ENCODE measurements around the gene MAP2K2. TPM values are rescaled to one million over a fixed set of nuclear protein-coding genes. Genes with fewer than 3 reads are reported as not detected.
"Not testable (repeated sequence)": the region's sequence is repeated elsewhere in the genome, so short reads cannot be mapped to it uniquely, and the experiment has no call there.

MAP2K2 gene
- total and polyA plus RNA-seq, 12 donors: 81.5 to 369 (median 145) TPM

- TF ChIP-seq POLR2A (IDR thresholded peaks at IDR 0.05): no peak
- TF ChIP-seq CTCF (IDR thresholded peaks at IDR 0.05): no peak
- no peaks in the 10 kb centered on the region for H3K4me1 ChIP-seq (replicated peaks in 1 of 2)
- intact Hi-C loops (cut with DNase I): no loop called here
- H3K27me3 ChIP-seq: no peaks in the 10 kb centered on the region
- no peak overlapping the region for H3K4me3 ChIP-seq
- H3K36me3 ChIP-seq (replicated peaks in 1 of 2): no peaks in the 10 kb centered on the region
- DNase-seq: no peak
- 56 to 66% (median 59%) methylated on average over 11 of the region's 11 CpGs for WGBS, 4 donors
- no peak overlapping the region for H3K27ac ChIP-seq
- no peaks in the 10 kb centered on the region for H3K9me3 ChIP-seq (replicated peaks in 1 of 3)
These were observed 40.3 kb upstream of the MAP2K2 start for GRCh38 chr19:4164262-4164661.

- Histone ChIP-seq H3K27me3 (no peaks in the 10 kb centered on the region), H3K4me3 (no peak overlapping the region), H3K27ac (no peak overlapping the region), H3K9me3 (replicated peaks in 1 of 3) (no peaks in the 10 kb centered on the region), H3K36me3 (replicated peaks in 1 of 2) (no peaks in the 10 kb centered on the region), H3K4me1 (replicated peaks in 1 of 2) (no peaks in the 10 kb centered on the region)
- intact Hi-C loops (cut with DNase I): no loop called here
- 64 to 77% (median 73%) methylated on average over 7 of the region's 7 CpGs for WGBS, 4 donors
- TF ChIP-seq CTCF (IDR thresholded peaks at IDR 0.05) (no peak), POLR2A (IDR thresholded peaks at IDR 0.05) (no peak)
- no peak for DNase-seq
These were observed 37.6 kb upstream of the MAP2K2 start for GRCh38 chr19:4161415-4162077.

- WGBS, 4 donors: 47 to 73% (median 67%) methylated on average over 4 to 8 of the region's 8 CpGs
- H3K27ac ChIP-seq; DNase-seq; H3K36me3 ChIP-seq (replicated peaks in 1 of 2); H3K9me3 ChIP-seq (replicated peaks in 1 of 3); intact Hi-C loops (cut with DNase I); H3K4me3 ChIP-seq; H3K27me3 ChIP-seq; H3K4me1 ChIP-seq (replicated peaks in 1 of 2): not testable (repeated sequence)
These were observed 34.0 kb upstream of the MAP2K2 start for GRCh38 chr19:4157971-4158370.

- TF ChIP-seq POLR2A (IDR thresholded peaks at IDR 0.05): no peak
- no peak for TF ChIP-seq CTCF (IDR thresholded peaks at IDR 0.05)
- Histone ChIP-seq H3K4me1 (replicated peaks in 1 of 2) (no peaks in the 10 kb centered on the region), H3K27ac (no peak overlapping the region), H3K36me3 (replicated peaks in 1 of 2) (no peaks in the 10 kb centered on the region), H3K9me3 (replicated peaks in 1 of 3) (no peaks in the 10 kb centered on the region), H3K27me3 (no peaks in the 10 kb centered on the region), H3K4me3 (no peak overlapping the region)
- 41 to 57% (median 53%) methylated on average over 6 of the region's 6 CpGs; no CpG with 5 or more reads in 1 of the 4 donors for WGBS, 4 donors
- intact Hi-C loops (cut with DNase I): no loop called here
- peak in 6 of 7 donors; percentile 45 to 73 (median 64) for DNase-seq
These were observed 33.2 kb upstream of the MAP2K2 start for GRCh38 chr19:4157164-4157563.

Data from adrenal gland (tissue), 12 donors.